PC-9 (cell line): Measurements from ENCODE around the gene KRTAP10-1. TPM values are rescaled to one million over a fixed set of nuclear protein-coding genes. Genes with fewer than 3 reads are reported as not detected.
"Not testable (repeated sequence)": the region's sequence is repeated elsewhere in the genome, so short reads cannot be mapped to it uniquely, and the experiment has no call there.

Experiments used
- BruUV-seq: library from RNA; stranded (reverse); fragments of 400-500 nt; replicated peaks from 2 replicates; lab custom pipeline; 2021; lab: Mats Ljungman, UMichigan
- CTCF ChIA-PET: fragments of 300-600 bp; sonication (Branson Sonifier 250); formaldehyde crosslinking; loops from one replicate; lab custom pipeline; 2022; ENCODE audit warnings: antibody characterized with exemption; lab: Charles Lee
- POLR2A ChIA-PET: fragments of 300-600 bp; sonication (Branson Sonifier 250); formaldehyde crosslinking; loops from one replicate; lab custom pipeline; 2022; ENCODE audit warnings: antibody characterized with exemption; ENCODE audit not compliant: unreplicated experiment; lab: Charles Lee
- DNase-seq, 2 experiments: peaks; one replicate each; pipeline versions ENCODE4 v3.0.0 to v3.0.0-alpha.2; 2015 to 2022; ENCODE audit warnings: mixed read lengths in 1 of 2
- H2AFZ ChIP-seq: fragments of 200-600 bp; sonication (generic); 2 replicates; pipeline ENCODE4 v1.8.1; 2017; ENCODE audit warnings: antibody characterized with exemption
- H3F3A ChIP-seq: fragments of 200-600 bp; sonication (generic); 2 replicates; pipeline ENCODE4 v1.8.1; 2017; ENCODE audit warnings: antibody characterized with exemption, mild to moderate bottlenecking, low read depth; ENCODE audit not compliant: insufficient read depth
- H3K27ac ChIP-seq: fragments of 200-600 bp; sonication (generic); 2 replicates; pipeline ENCODE4 v1.6.1; 2016; ENCODE audit warnings: mixed run types
- H3K27me3 ChIP-seq: fragments of 200-600 bp; sonication (generic); 2 replicates; pipeline ENCODE4 v1.6.1; 2016; ENCODE audit warnings: low read depth, mixed run types; ENCODE audit not compliant: insufficient read depth
- H3K36me3 ChIP-seq: fragments of 200-600 bp; sonication (generic); 2 replicates; pipeline ENCODE4 v1.6.1; 2016; ENCODE audit warnings: low read depth, mixed run types
- H3K4me1 ChIP-seq: fragments of 200-600 bp; sonication (generic); replicated peaks from 2 replicates; pipeline ENCODE4 v1.6.1; 2016; ENCODE audit warnings: mixed run types; ENCODE audit not compliant: insufficient read depth
- H3K4me2 ChIP-seq: fragments of 200-600 bp; sonication (generic); 2 replicates; pipeline ENCODE4 v1.6.1; 2017; ENCODE audit warnings: mixed run types
- H3K4me3 ChIP-seq: fragments of 200-600 bp; sonication (generic); 2 replicates; pipeline ENCODE4 v1.6.1; 2016; ENCODE audit warnings: mixed run types
- H3K79me2 ChIP-seq: fragments of 200-600 bp; sonication (generic); 2 replicates; pipeline ENCODE4 v1.6.1; 2017; ENCODE audit warnings: low read depth, mixed run types
- H3K9me2 ChIP-seq: fragments of 200-600 bp; sonication (generic); 2 replicates; pipeline ENCODE4 v1.8.1; 2017; ENCODE audit warnings: mild to moderate bottlenecking; ENCODE audit not compliant: insufficient read depth
- H3K9me3 ChIP-seq: fragments of 200-600 bp; sonication (generic); 2 replicates; pipeline ENCODE4 v1.8.1; 2016; ENCODE audit warnings: low read depth; ENCODE audit not compliant: insufficient read depth
- H4K20me1 ChIP-seq: fragments of 200-600 bp; sonication (generic); 2 replicates; pipeline ENCODE4 v1.8.1; 2017; ENCODE audit not compliant: insufficient read depth
- CTCF ChIP-seq: fragments of 200-600 bp; sonication (generic); conservative IDR thresholded peaks from 2 replicates; pipeline ENCODE4 v1.6.1; 2017; ENCODE audit warnings: mixed run types, antibody characterized with exemption, mild to moderate bottlenecking, moderate library complexity
- EZH2 ChIP-seq: fragments of 200-600 bp; sonication (generic); IDR thresholded peaks from 2 replicates; pipeline ENCODE4 v1.8.0; 2017; ENCODE audit warnings: antibody characterized with exemption, low read depth
- intact Hi-C: fragments of 100-400 bp; cut with micrococcal nuclease; formaldehyde crosslinking; loops from one replicate; pipeline ENCODE4 v1.10.0; 2022; ENCODE audit not compliant: unreplicated experiment
- total RNA-seq: library from RNA; stranded (reverse); gene quantifications from 2 replicates; pipeline ENCODE4 v1.2.3, GENCODE V29; 2021

The KRTAP10-1 gene
- total RNA-seq, 1 experiment from 2014 or later, result not detected

GRCh38 chr21:44506279-44507255 is 33.4 kb downstream of the KRTAP10-1 start:
- H3K4me2 ChIP-seq, result no peak overlapping the region
- no peak for DNase-seq
- H3K36me3 ChIP-seq, result no peaks in the 10 kb centered on the region
- no peaks in the 10 kb centered on the region for H3K9me2 ChIP-seq
- no peak overlapping the region for H2AFZ ChIP-seq
- TF ChIP-seq EZH2 (no peak), CTCF (no peak)
- no peaks in the 10 kb centered on the region for H3K79me2 ChIP-seq
- no TSS peak for BruUV-seq
- ChIA-PET CTCF (no interaction called here), POLR2A (no interaction called here)
- no peaks in the 10 kb centered on the region for H4K20me1 ChIP-seq
- intact Hi-C loops, result no loop called here
- no peaks in the 10 kb centered on the region for H3F3A ChIP-seq
- no peak overlapping the region for H3K4me3 ChIP-seq
- H3K4me1 ChIP-seq, result no peaks in the 10 kb centered on the region
- no peak overlapping the region for H3K27ac ChIP-seq
- H3K9me3 ChIP-seq, result no peaks in the 10 kb centered on the region
- H3K27me3 ChIP-seq, result peaks cover 68% of the 10 kb centered on the region

DNA sequence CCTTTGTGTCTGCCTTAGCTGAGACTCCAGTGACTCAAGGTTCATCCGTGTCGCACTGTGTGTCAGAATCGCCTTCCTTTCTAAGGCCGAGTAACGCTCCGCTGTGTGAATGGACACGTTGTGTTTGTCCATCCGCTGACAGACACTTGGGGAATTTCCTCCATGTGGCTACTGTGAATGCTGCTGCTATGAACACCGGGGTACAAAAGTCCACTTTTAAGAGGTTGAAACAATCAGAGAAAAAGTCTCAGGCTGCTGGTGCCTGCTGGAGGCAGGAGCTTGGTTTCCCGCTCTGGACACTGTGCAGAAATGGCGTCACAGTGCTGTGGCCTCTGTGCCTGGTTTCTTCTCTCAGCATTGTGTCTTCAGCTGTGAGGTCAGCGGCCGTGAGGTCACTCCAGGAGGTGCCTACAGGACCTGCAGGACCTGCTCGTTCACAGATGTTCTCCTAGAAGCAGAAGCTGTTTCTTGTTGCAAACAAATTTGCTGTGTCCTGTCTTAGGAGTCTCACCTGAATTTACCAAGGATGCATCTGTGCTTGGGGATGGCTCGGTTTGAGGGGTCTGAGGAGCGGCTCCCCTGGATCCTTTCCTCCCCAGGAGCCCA is 34.2 kb downstream of the KRTAP10-1 start:
- Histone ChIP-seq H3F3A (no peaks in the 10 kb centered on the region), H3K27ac (no peak overlapping the region), H3K27me3 (peaks cover 69% of the 10 kb centered on the region), H3K4me1 (no peaks in the 10 kb centered on the region), H4K20me1 (no peaks in the 10 kb centered on the region), H3K9me3 (no peaks in the 10 kb centered on the region), H3K36me3 (no peaks in the 10 kb centered on the region), H3K9me2 (no peaks in the 10 kb centered on the region), H3K79me2 (no peaks in the 10 kb centered on the region), H3K4me2 (no peak overlapping the region), H3K4me3 (no peak overlapping the region), H2AFZ (no peak overlapping the region)
- TF ChIP-seq CTCF, result no peak
- TF ChIP-seq EZH2, result no peak
- POLR2A ChIA-PET, result no interaction called here
- BruUV-seq, result no TSS peak
- CTCF ChIA-PET, result no interaction called here
- DNase-seq, result no peak
- intact Hi-C loops, result no loop called here

- H3K27me3 ChIP-seq, result peaks cover 79% of the 10 kb centered on the region
- no peaks in the 10 kb centered on the region for H3F3A ChIP-seq
- no peaks in the 10 kb centered on the region for H3K4me1 ChIP-seq
- intact Hi-C loops, result no loop called here
- ChIA-PET POLR2A (no interaction called here), CTCF (no interaction called here)
- H3K9me2 ChIP-seq, result no peaks in the 10 kb centered on the region
- DNase-seq, result no peak
- BruUV-seq, result no TSS peak
- H3K27ac ChIP-seq, result no peak overlapping the region
- H2AFZ ChIP-seq, result no peak overlapping the region
- no peaks in the 10 kb centered on the region for H4K20me1 ChIP-seq
- TF ChIP-seq CTCF (no peak), EZH2 (no peak)
- no peak overlapping the region for H3K4me3 ChIP-seq
- H3K36me3 ChIP-seq, result no peaks in the 10 kb centered on the region
- no peaks in the 10 kb centered on the region for H3K79me2 ChIP-seq
- no peaks in the 10 kb centered on the region for H3K9me3 ChIP-seq
- H3K4me2 ChIP-seq, result no peak overlapping the region
Observed at GRCh38 chr21:44503901-44504399, 36.0 kb downstream of the KRTAP10-1 start.

GRCh38 chr21:44503006-44503889 is 36.7 kb downstream of the KRTAP10-1 start:
- H3F3A ChIP-seq, H3K4me2 ChIP-seq, H3K4me3 ChIP-seq, DNase-seq, intact Hi-C loops, H3K36me3 ChIP-seq, H3K9me2 ChIP-seq, H4K20me1 ChIP-seq, CTCF ChIA-PET, H3K79me2 ChIP-seq, POLR2A ChIA-PET, H3K27ac ChIP-seq, H2AFZ ChIP-seq, H3K9me3 ChIP-seq, BruUV-seq, H3K4me1 ChIP-seq: not testable (repeated sequence)
- peaks cover 79% of the 10 kb centered on the region for H3K27me3 ChIP-seq
